Esophagus (tissue), 2 donors: ENCODE measurements around the gene FAM174B. TPM values are rescaled to one million over a fixed set of nuclear protein-coding genes. Genes with fewer than 3 reads are reported as not detected.

Experiments
- H3K27ac ChIP-seq, 2 donors: one replicate each; pipeline ENCODE4 v1.5.1; 2013; ENCODE audit warnings: low read depth in 2 of 2, mild to moderate bottlenecking in 2 of 2, inconsistent platforms in 1 of 2, low read length in 1 of 2, moderate library complexity in 1 of 2
- H3K27me3 ChIP-seq, 2 donors: one replicate each; pipeline ENCODE4 v1.6.1; 2013; ENCODE audit warnings: low read length in 2 of 2, control low read depth in 1 of 2, mild to moderate bottlenecking in 1 of 2; ENCODE audit not compliant: insufficient read depth in 2 of 2, control insufficient read depth in 1 of 2
- H3K36me3 ChIP-seq, 2 donors: one replicate each; pipeline ENCODE4 v1.6.1; 2013; ENCODE audit warnings: low read length in 1 of 2; ENCODE audit not compliant: control insufficient read depth in 2 of 2, insufficient read depth in 2 of 2
- H3K4me1 ChIP-seq, 2 donors: one replicate each; pipeline ENCODE4 v1.6.1; 2013; ENCODE audit warnings: low read length in 1 of 2; ENCODE audit not compliant: control insufficient read depth in 2 of 2, insufficient read depth in 2 of 2
- H3K4me3 ChIP-seq, 2 donors: one replicate each; pipeline ENCODE4 v1.5.1; 2013; ENCODE audit warnings: low read length in 2 of 2, mild to moderate bottlenecking in 2 of 2, low read depth in 1 of 2, moderate library complexity in 1 of 2
- H3K9me3 ChIP-seq, 2 donors: one replicate each; pipeline ENCODE4 v1.6.1; 2013; ENCODE audit warnings: mild to moderate bottlenecking in 2 of 2, low read depth in 1 of 2, low read length in 1 of 2, moderate library complexity in 1 of 2; ENCODE audit not compliant: control insufficient read depth in 2 of 2, insufficient read depth in 1 of 2
- WGBS, 2 donors: extraction: QIAGEN DNeasy Blood & Tissue Kit; methylation state at CpG; one replicate each; pipeline ENCODE4 v1.1.7; 2013; 5-methylcytosine and 5-hydroxymethylcytosine counted together
- polyA plus RNA-seq, 2 donors: library from polyadenylated mRNA; stranded (reverse); fragments of 200-250 nt; gene quantifications; one replicate each; pipeline ENCODE4 v1.2.3, GENCODE V29; 2013
- donor health status: healthy with polysubstance abuse.
- donor health status: Bipolar disorder and iron deficiency.

The FAM174B gene
- polyA plus RNA-seq, 2 donors, result 3.7 to 7.3 TPM

GRCh38 chr15:92580521-92580920, 75.1 kb downstream of the FAM174B start:
- Histone ChIP-seq H3K27me3 (no peaks in the 10 kb centered on the region), H3K9me3 (no peaks in the 10 kb centered on the region), H3K36me3 (no peaks in the 10 kb centered on the region), H3K27ac (no peak overlapping the region), H3K4me1 (no peaks in the 10 kb centered on the region), H3K4me3 (no peak overlapping the region)
- WGBS, 2 donors, result 91 to 93% methylated on average over 12 of the region's 12 CpGs

GRCh38 chr15:92579931-92580470, 75.6 kb downstream of the FAM174B start:
- WGBS, 2 donors, result 90 to 95% methylated on average over 15 of the region's 15 CpGs
- H3K27me3 ChIP-seq, result no peaks in the 10 kb centered on the region
- no peak overlapping the region for H3K27ac ChIP-seq
- H3K4me3 ChIP-seq, result no peak overlapping the region
- no peaks in the 10 kb centered on the region for H3K36me3 ChIP-seq
- H3K9me3 ChIP-seq, result no peaks in the 10 kb centered on the region
- peaks cover 0 to 2% of the 10 kb centered on the region in 2 donors for H3K4me1 ChIP-seq

GRCh38 chr15:92579486-92579885, 76.1 kb downstream of the FAM174B start:
- no peak overlapping the region for H3K27ac ChIP-seq
- no peaks in the 10 kb centered on the region for H3K27me3 ChIP-seq
- 83 to 86% methylated on average over 9 of the region's 9 CpGs for WGBS, 2 donors
- H3K36me3 ChIP-seq, result no peaks in the 10 kb centered on the region
- H3K9me3 ChIP-seq, result no peaks in the 10 kb centered on the region
- peaks cover 0 to 2% of the 10 kb centered on the region in 2 donors for H3K4me1 ChIP-seq
- no peak overlapping the region for H3K4me3 ChIP-seq

- H3K9me3 ChIP-seq, result no peaks in the 10 kb centered on the region
- H3K4me1 ChIP-seq, result peaks cover 0 to 2% of the 10 kb centered on the region in 2 donors
- no peak overlapping the region for H3K27ac ChIP-seq
- no peak overlapping the region for H3K4me3 ChIP-seq
- WGBS, 2 donors, result 87 to 91% methylated on average over 12 of the region's 12 CpGs
- no peaks in the 10 kb centered on the region for H3K27me3 ChIP-seq
- H3K36me3 ChIP-seq, result no peaks in the 10 kb centered on the region
These were observed 77.3 kb downstream of the FAM174B start for GRCh38 chr15:92578096-92578835.

DNA sequence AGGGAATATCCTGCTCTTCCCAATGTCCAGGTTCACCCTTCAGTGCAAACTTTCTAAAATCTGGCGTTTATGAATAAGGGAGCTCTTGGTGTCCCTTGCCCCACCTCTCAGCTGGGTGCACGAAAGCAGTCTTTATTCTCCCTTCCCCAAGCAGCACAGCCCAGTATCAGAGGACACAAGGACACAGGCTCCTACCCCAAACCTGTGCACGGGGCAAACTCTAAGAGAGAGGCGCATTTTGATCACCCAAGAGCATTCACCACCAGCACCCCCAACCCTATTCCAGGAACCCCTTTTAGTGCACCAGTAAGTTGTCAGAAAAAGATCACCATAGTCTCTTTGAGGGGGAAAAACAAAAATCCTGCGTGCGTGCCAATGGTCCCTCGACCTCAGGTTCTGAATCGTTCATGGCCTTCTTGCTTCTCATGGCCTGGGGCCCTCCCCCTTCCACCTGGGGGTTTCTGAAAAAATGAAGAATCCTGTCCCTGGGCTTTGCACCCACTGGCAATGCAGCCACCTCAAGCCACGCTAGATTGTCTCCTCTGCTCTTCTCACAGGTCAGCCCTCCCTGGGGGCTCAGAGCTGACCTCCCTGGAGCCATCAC, 78.9 kb downstream of the FAM174B start:
- no peaks in the 10 kb centered on the region for H3K36me3 ChIP-seq
- no peaks in the 10 kb centered on the region for H3K27me3 ChIP-seq
- H3K4me1 ChIP-seq, result peaks cover 0 to 2% of the 10 kb centered on the region in 2 donors
- 91 to 92% methylated on average over 9 of the region's 9 CpGs for WGBS, 2 donors
- no peaks in the 10 kb centered on the region for H3K9me3 ChIP-seq
- no peak overlapping the region for H3K4me3 ChIP-seq
- H3K27ac ChIP-seq, result no peak overlapping the region

- Histone ChIP-seq H3K9me3 (no peaks in the 10 kb centered on the region), H3K36me3 (no peaks in the 10 kb centered on the region), H3K27me3 (no peaks in the 10 kb centered on the region), H3K4me1 (peaks cover 0 to 2% of the 10 kb centered on the region in 2 donors), H3K4me3 (no peak overlapping the region), H3K27ac (no peak overlapping the region)
- 68 to 83% methylated on average over 1 of the region's 1 CpG for WGBS, 2 donors
These were observed 81.0 kb downstream of the FAM174B start for GRCh38 chr15:92574566-92574965.

GRCh38 chr15:92574161-92574560, 81.4 kb downstream of the FAM174B start:
- Histone ChIP-seq H3K4me1 (peaks cover 0 to 2% of the 10 kb centered on the region in 2 donors), H3K27me3 (no peaks in the 10 kb centered on the region), H3K27ac (no peak overlapping the region), H3K36me3 (no peaks in the 10 kb centered on the region), H3K9me3 (no peaks in the 10 kb centered on the region), H3K4me3 (no peak overlapping the region)
- 27 to 36% methylated on average over 1 of the region's 1 CpG for WGBS, 2 donors

GRCh38 chr15:92571824-92572223, 83.8 kb downstream of the FAM174B start:
- Histone ChIP-seq H3K4me3 (no peak overlapping the region), H3K27me3 (no peaks in the 10 kb centered on the region), H3K4me1 (peaks cover 0 to 2% of the 10 kb centered on the region in 2 donors), H3K36me3 (no peaks in the 10 kb centered on the region), H3K9me3 (no peaks in the 10 kb centered on the region), H3K27ac (no peak overlapping the region)
- 67 to 85% methylated on average over 4 of the region's 4 CpGs for WGBS, 2 donors

- H3K27me3 ChIP-seq, result no peaks in the 10 kb centered on the region
- WGBS, 2 donors, result 53 to 66% methylated on average over 7 of the region's 7 CpGs
- H3K4me1 ChIP-seq, result peaks cover 0 to 2% of the 10 kb centered on the region in 2 donors
- no peak overlapping the region for H3K4me3 ChIP-seq
- no peaks in the 10 kb centered on the region for H3K36me3 ChIP-seq
- peaks cover 0 to 3% of the 10 kb centered on the region in 2 donors for H3K9me3 ChIP-seq
- H3K27ac ChIP-seq, result no peak overlapping the region
These were observed 85.2 kb downstream of the FAM174B start for GRCh38 chr15:92570391-92570790.
